T-cell (primary cell): ENCODE data around the gene SLK. TPM values are rescaled to one million over a fixed set of nuclear protein-coding genes. Genes with fewer than 3 reads are reported as not detected.

Source experiments
- ATAC-seq, 4 experiments: fragments of 200-7000 bp in 3 of 4; fragments of 150-1000 bp in 1 of 4; cut with Tn5 transposase; replicated peaks in 1 of 4; 1 replicate in 3 of 4; 2 replicates in 1 of 4; pipeline ENCODE4 v1.10.0; 2021; ENCODE audit warnings: moderate library complexity in 3 of 4, mild to moderate bottlenecking in 2 of 4, moderate number of reproducible peaks in 1 of 4
- CTCF ChIA-PET, 2 donors: fragments of 300-600 bp; sonication (Branson Sonifier 250); formaldehyde crosslinking; loops; one replicate each; lab custom pipeline; 2022; ENCODE audit warnings: antibody characterized with exemption in 2 of 2; lab: Charles Lee
- POLR2A ChIA-PET, 2 donors: fragments of 300-600 bp; sonication (Branson Sonifier 250); formaldehyde crosslinking; loops; one replicate each; lab custom pipeline; 2022; ENCODE audit warnings: antibody characterized with exemption in 2 of 2; lab: Charles Lee
- DNase-seq, 35 experiments: peaks; one replicate each; pipeline versions ENCODE4 v3.0.0 to v3.0.0-alpha.2; 2013 to 2023
- H3K27ac ChIP-seq: one replicate; pipeline ENCODE4 v1.5.1; 2013; ENCODE audit warnings: low read length
- H3K27me3 ChIP-seq, 2 experiments: replicated peaks in 1 of 2; 1 replicate in 1 of 2; 2 replicates in 1 of 2; pipeline versions ENCODE4 v1.6.1 to v1.7.0; 2013; ENCODE audit warnings: low read length in 1 of 2, mixed read lengths in 1 of 2; ENCODE audit not compliant: control insufficient read depth in 2 of 2, insufficient read depth in 2 of 2; ENCODE audit errors: extremely low read depth in 1 of 2
- H3K36me3 ChIP-seq, 2 donors: 1 replicate in 1 of 2; 2 replicates in 1 of 2; pipeline versions ENCODE4 v1.6.1 to v1.7.0; 2013; ENCODE audit warnings: low read length in 1 of 2; ENCODE audit not compliant: control insufficient read depth in 2 of 2, insufficient read depth in 1 of 2; ENCODE audit errors: extremely low read depth in 1 of 2
- H3K4me1 ChIP-seq, 2 experiments: 1 replicate in 1 of 2; 2 replicates in 1 of 2; pipeline versions ENCODE4 v1.6.1 to v1.7.0; 2013; ENCODE audit warnings: low read length in 2 of 2, mixed read lengths in 1 of 2; ENCODE audit not compliant: insufficient read depth in 2 of 2, control insufficient read depth in 1 of 2; ENCODE audit errors: extremely low read depth in 1 of 2
- H3K4me3 ChIP-seq, 2 donors: 1 replicate in 1 of 2; 2 replicates in 1 of 2; pipeline versions ENCODE4 v1.5.1 to v1.7.0; 2013; ENCODE audit warnings: mild to moderate bottlenecking in 2 of 2, low read length in 1 of 2, moderate library complexity in 1 of 2; ENCODE audit not compliant: control insufficient read depth in 1 of 2; ENCODE audit errors: extremely low read depth in 1 of 2
- H3K9me3 ChIP-seq: 2 replicates; pipeline ENCODE4 v1.7.0; 2013
- H3K27ac Mint-ChIP-seq, 2 donors: one replicate each; pipeline ENCODE4 v1.8.0; 2020 to 2021; ENCODE audit warnings: mild to moderate bottlenecking in 2 of 2, mixed read lengths in 2 of 2
- H3K27me3 Mint-ChIP-seq, 2 donors: one replicate each; pipeline ENCODE4 v1.8.0; 2021 to 2022; ENCODE audit warnings: mixed read lengths in 2 of 2
- H3K36me3 Mint-ChIP-seq: one replicate; pipeline ENCODE4 v1.8.0; 2021; ENCODE audit warnings: mixed read lengths
- H3K4me1 Mint-ChIP-seq, 3 donors: one replicate each; pipeline ENCODE4 v1.8.0; 2020 to 2022; ENCODE audit warnings: mixed read lengths in 3 of 3, mild to moderate bottlenecking in 1 of 3
- H3K4me3 Mint-ChIP-seq, 3 donors: one replicate each; pipeline ENCODE4 v1.8.0; 2020 to 2022; ENCODE audit warnings: mild to moderate bottlenecking in 3 of 3, mixed read lengths in 3 of 3, moderate library complexity in 3 of 3
- H3K9me3 Mint-ChIP-seq, 3 donors: one replicate each; pipeline ENCODE4 v1.8.0; 2020 to 2022; ENCODE audit warnings: mixed read lengths in 3 of 3
- WGBS: methylation state at CpG from one replicate; pipeline ENCODE4 v1.1.5; 2013; ENCODE audit warnings: missing lambda C conversion rate; ENCODE audit not compliant: insufficient coverage; 5-methylcytosine and 5-hydroxymethylcytosine counted together
- total RNA-seq, 35 experiments: library from RNA in 6 of 35; stranded (reverse) in 6 of 35; fragments of 120-200 nt in 1 of 35; gene quantifications; one replicate each; pipeline versions ENCODE4 v1.2.1 to v1.2.4 and lab custom pipeline; 2013 to 2026

SLK gene
- total RNA-seq (10 to 100 TPM; 20.9 to 30.4 (median 27.3) TPM), total RNA-seq (lab: John Stamatoyannopoulos, UW) (113 to 209 (median 149) reads per million in 29 experiments)
- total RNA-seq (2013), result 45.3 TPM

DNA sequence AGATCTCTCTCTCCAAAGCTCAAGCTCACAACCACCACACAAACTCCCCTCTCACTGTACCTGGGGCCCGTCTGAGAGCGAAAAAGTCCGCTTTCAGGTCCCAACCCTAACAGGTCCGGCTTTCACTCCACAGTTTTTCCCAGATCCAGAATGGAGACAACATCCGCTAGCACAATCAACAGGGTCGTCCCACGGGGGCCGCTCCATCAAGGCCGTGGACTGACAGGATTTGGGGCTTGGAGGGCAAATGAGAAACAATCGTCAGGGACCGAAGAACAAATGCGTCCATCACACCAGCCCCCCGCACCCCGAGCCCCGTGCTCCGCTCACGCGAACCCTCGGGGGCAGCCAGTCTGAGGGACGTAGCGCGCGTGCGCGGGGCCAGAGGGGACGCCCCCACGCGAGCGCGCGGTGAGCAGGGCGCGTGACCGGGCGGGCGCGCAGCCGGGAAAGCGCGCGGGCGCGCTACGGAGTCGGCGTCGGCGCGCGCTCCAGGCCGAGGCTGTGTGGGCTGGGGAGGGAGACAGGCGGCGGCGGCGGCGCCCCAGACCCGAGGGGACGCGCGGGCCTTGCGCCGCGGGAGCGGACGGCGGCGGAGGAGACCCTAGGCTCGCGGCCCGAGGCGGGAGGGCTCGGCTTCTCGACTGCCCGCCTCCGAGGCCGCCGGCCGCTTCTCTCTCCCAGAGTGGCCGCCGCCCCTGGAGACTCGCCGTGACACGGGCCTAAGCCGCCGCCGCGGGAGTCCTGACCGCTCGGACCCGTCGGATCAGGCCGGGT, at the start of gene SLK:
Gene SLK, plus strand, starts transcription at position 470 of the 777 bp plus-strand sequence. CDS start 606 bp downstream, outside the sequence.
- Histone ChIP-seq H3K27ac (peak within 1 kb of the TSS; percentile 82), H3K9me3 (no peaks in the 10 kb centered on the region), H3K4me1 (peaks cover 20 to 26% of the 10 kb centered on the region in 2 experiments), H3K36me3 (no peaks in the 10 kb centered on the region), H3K27me3 (no peaks in the 10 kb centered on the region), H3K4me3 (peak within 1 kb of the TSS; percentile 89 to 90)
- WGBS, result under 1% methylated on average over 91 of the region's 92 CpGs
- ATAC-seq (peak; percentile 85 to 92 (median 90)), DNase-seq (peak; percentile 64 to 94 (median 76))
- Mint-ChIP-seq H3K4me3 (peak within 1 kb of the TSS; percentile 93 to 97 (median 95)), H3K27ac (peak within 1 kb of the TSS; percentile 92 to 93), H3K4me1 (peaks cover 38 to 48% (median 40%) of the 10 kb centered on the region in 3 donors), H3K9me3 (no peaks in the 10 kb centered on the region), H3K27me3 (no peaks in the 10 kb centered on the region), H3K36me3 (no peaks in the 10 kb centered on the region)
- CTCF ChIA-PET, result interaction anchor here (0.6 to 1.2 kb wide), 3 partner anchors 29 to 155 kb away, joined by 3 to 4 read pairs (median 3); partner anchors contain the start of gene SFR1 (in 1 of the 2)
- POLR2A ChIA-PET, result no interaction called here

DNA sequence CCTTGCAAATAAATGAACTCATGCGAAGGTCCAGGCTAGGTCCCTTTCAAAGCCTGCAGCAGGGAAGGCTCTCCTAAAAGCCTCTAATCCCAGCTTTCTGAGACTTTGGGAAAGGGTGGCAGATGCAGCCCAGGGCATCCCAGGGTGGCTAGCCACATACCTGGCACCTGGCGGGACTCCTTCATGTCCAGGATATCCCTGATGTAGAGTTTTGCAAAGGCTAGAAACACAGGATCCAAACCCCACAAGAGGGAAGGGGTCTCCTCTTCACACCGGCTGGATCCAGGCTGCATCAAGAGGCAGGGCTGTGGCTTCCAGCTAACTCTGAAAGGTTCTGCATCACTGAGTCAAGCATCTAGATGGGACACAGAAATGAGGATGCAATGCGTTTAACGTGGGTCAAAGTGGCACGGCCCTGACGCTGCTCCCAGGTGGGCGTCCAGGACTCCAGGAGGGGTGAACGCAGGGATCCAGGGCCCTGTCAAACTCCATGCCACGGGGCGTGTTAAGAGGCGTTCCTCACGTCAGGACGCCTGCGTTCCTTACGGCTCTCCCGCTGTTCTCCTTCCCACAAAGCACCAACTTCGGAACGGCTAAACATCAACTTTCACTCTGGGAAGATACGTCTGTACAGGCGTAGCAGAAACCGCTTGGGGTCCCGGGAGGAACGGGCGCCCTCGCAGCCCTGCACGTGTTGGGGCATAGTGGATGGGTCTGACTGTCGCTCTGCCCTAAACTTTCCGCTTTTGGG, 49.5 kb upstream of the SLK start:
- peaks cover 0 to 4% of the 10 kb centered on the region in 2 donors for H3K36me3 ChIP-seq
- Mint-ChIP-seq H3K36me3 (peaks cover 18% of the 10 kb centered on the region), H3K27me3 (no peaks in the 10 kb centered on the region), H3K4me1 (peaks cover 46 to 50% (median 47%) of the 10 kb centered on the region in 3 donors), H3K27ac (peak overlapping the region; percentile 96 to 99), H3K4me3 (peak overlapping the region; percentile 93 to 98 (median 94)), H3K9me3 (peaks cover 0 to 6% (median 2%) of the 10 kb centered on the region in 3 donors)
- peak overlapping the region; percentile 84 for H3K27ac ChIP-seq
- H3K27me3 ChIP-seq, result no peaks in the 10 kb centered on the region
- H3K4me3 ChIP-seq, result peak overlapping the region; percentile 90 to 91
- peak in 1 of 35 experiments; percentile 26 for DNase-seq
- peaks cover 27 to 49% of the 10 kb centered on the region in 2 experiments for H3K4me1 ChIP-seq
- peak; percentile 4 to 8 (median 6) for ATAC-seq
- 0% methylated on average over 25 of the region's 29 CpGs for WGBS
- H3K9me3 ChIP-seq, result no peaks in the 10 kb centered on the region
- ChIA-PET CTCF (interaction anchor here in 1 of 2 donors (0.7 to 2.4 kb wide), 4 partner anchors 9 to 340 kb away, joined by 3 to 15 read pairs (median 10); no protein-coding TSS in a partner anchor), POLR2A (interaction anchor here in 1 of 2 donors (0.7 kb wide), 1 partner anchor 16 kb away, joined by 3 read pairs; no protein-coding TSS in a partner anchor)

DNA sequence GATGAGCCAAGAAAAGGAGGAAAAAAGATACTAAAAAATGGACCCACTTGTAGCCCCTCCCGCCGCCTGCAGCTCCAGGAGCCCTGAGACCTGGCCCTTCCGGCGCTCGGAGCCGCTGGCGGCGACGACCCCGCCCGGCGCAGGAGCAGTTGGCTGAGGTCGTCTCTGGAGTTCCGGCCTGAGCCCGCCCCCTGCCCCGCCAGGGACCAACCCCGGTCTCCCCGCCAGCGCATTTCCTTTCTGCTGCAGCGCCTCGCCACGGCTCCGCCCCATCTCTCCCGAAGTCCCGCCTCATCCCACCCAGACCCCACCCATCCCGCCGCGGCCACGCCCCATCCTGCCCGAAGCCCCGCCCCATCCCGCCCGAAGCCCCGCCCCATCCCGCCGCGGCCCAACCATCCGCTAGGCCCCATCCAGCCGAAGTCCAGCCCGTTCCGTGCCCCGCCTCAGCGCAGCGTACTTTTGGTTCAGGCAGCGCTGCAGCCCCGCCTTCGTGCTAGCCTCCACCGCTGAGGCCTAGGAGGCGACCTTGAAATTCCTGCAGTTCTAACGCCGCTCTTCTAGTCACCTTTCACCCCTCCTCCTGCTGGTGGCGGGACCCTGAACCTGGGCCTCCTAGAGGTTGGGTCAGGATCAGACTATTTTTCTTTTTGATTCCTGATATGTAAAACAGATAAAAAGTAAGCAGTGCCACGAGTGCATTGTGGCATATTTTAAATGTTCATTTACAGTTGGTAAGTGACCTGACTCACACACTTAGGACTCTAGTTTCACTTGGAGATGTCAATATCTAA, 48.7 kb upstream of the SLK start, which contains the start of gene STN1:
Gene STN1, minus strand, starts transcription at position 132 of the 794 bp plus-strand sequence. CDS start 590 bp downstream, outside the sequence.
- peaks cover 23 to 43% of the 10 kb centered on the region in 2 experiments for H3K4me1 ChIP-seq
- H3K27ac Mint-ChIP-seq, result peak within 1 kb of the TSS; percentile 96 to 99
- H3K36me3 Mint-ChIP-seq, result peaks cover 11% of the 10 kb centered on the region
- peak; percentile 88 to 96 (median 93) for DNase-seq
- peaks cover 0 to 6% (median 2%) of the 10 kb centered on the region in 3 donors for H3K9me3 Mint-ChIP-seq
- H3K27me3 ChIP-seq, result no peaks in the 10 kb centered on the region
- peak within 1 kb of the TSS; percentile 85 for H3K27ac ChIP-seq
- ChIA-PET CTCF (interaction anchor here in 1 of 2 donors (2.4 kb wide), 1 partner anchor 30 kb away, joined by 15 read pairs; no protein-coding TSS in a partner anchor), POLR2A (interaction anchor here (0.6 to 1.1 kb wide), 3 partner anchors 15 to 305 kb away, joined by 3 to 8 read pairs (median 3); no protein-coding TSS in a partner anchor)
- peak within 1 kb of the TSS; percentile 93 to 98 (median 94) for H3K4me3 Mint-ChIP-seq
- H3K4me3 ChIP-seq, result peak within 1 kb of the TSS; percentile 90 to 91
- no peaks in the 10 kb centered on the region for H3K9me3 ChIP-seq
- ATAC-seq, result peak; percentile 94 to 95 (median 94)
- WGBS, result 0% methylated on average over 41 of the region's 53 CpGs
- peaks cover 0 to 4% of the 10 kb centered on the region in 2 donors for H3K36me3 ChIP-seq
- H3K4me1 Mint-ChIP-seq, result peaks cover 38 to 42% (median 39%) of the 10 kb centered on the region in 3 donors
- H3K27me3 Mint-ChIP-seq, result no peaks in the 10 kb centered on the region

DNA sequence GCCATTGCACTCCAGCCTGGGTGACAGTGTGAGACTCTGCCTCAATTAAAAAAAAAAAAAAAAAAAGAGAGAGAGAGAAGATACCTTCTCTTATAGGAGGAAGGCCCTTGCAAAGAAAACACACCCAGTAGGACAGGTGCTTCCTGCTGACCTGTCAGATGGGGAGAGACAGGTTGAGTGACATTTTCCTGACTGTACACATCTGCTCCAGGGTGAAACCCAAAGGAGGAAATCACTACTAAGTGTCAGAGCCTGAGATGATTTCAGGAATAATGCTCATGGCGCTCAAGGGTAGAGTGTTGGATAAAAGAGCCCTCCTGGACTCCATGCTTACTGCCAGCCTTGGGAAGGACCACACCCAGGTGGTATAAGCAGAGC, 47.3 kb upstream of the SLK start:
- H3K36me3 ChIP-seq, result peaks cover 0 to 4% of the 10 kb centered on the region in 2 donors
- 88% methylated on average over 1 of the region's 1 CpG for WGBS
- ChIA-PET POLR2A (interaction anchor here in 1 of 2 donors (1.1 kb wide), 1 partner anchor 18 kb away, joined by 8 read pairs; no protein-coding TSS in a partner anchor), CTCF (interaction anchor here (0.5 to 0.8 kb wide), 2 partner anchors 27 to 32 kb away, joined by 3 to 4 read pairs; no protein-coding TSS in a partner anchor)
- no peak overlapping the region for H3K4me3 ChIP-seq
- DNase-seq, result no peak
- Mint-ChIP-seq H3K27ac (peak overlapping the region in 1 of 2 donors; percentile 56), H3K9me3 (peaks cover 0 to 6% (median 2%) of the 10 kb centered on the region in 3 donors), H3K4me1 (peaks cover 31 to 32% (median 32%) of the 10 kb centered on the region in 3 donors), H3K4me3 (no peak overlapping the region), H3K36me3 (peaks cover 9% of the 10 kb centered on the region), H3K27me3 (no peaks in the 10 kb centered on the region)
- no peaks in the 10 kb centered on the region for H3K9me3 ChIP-seq
- no peak for ATAC-seq
- H3K27ac ChIP-seq, result no peak overlapping the region
- peaks cover 20 to 35% of the 10 kb centered on the region in 2 experiments for H3K4me1 ChIP-seq
- H3K27me3 ChIP-seq, result no peaks in the 10 kb centered on the region

DNA sequence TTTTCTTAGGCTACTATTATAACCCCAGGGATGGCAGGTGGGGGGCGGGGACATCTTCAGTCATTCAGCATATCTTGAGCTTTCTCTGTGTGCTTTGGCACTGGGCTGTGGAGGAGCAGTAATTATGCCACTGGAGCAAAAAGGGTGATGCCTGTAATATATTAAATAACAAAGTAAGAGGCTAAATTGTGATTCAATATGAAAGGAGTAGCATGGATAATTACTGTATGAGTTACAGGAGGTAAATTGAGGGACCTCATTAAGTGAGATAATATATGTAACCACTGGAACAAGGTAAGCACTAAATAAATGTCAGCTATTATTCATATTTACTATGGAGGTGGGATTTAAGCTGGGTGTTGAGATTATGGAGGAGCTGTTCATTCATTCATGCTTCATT, 45.7 kb upstream of the SLK start:
- Mint-ChIP-seq H3K36me3 (no peaks in the 10 kb centered on the region), H3K9me3 (no peaks in the 10 kb centered on the region)

More for the DNA sequence above, 45.7 kb upstream of the SLK start:
- no CpG with 5 or more reads among the region's 1 CpG for WGBS
- Histone ChIP-seq H3K27me3 (no peaks in the 10 kb centered on the region), H3K27ac (no peak overlapping the region), H3K36me3 (no peaks in the 10 kb centered on the region), H3K4me1 (peaks cover 16 to 23% of the 10 kb centered on the region in 2 experiments), H3K9me3 (no peaks in the 10 kb centered on the region), H3K4me3 (no peak overlapping the region)
- DNase-seq, result no peak
- H3K27ac Mint-ChIP-seq, result no peak overlapping the region
- no peak for ATAC-seq
- ChIA-PET POLR2A (interaction anchor here (0.6 to 1.1 kb wide), 4 partner anchors 10 to 107 kb away, joined by 3 to 7 read pairs (median 4); no protein-coding TSS in a partner anchor), CTCF (interaction anchor here (1.0 to 1.1 kb wide), 2 partner anchors 19 to 201 kb away, joined by 3 to 4 read pairs; no protein-coding TSS in a partner anchor)
- peaks cover 15 to 19% (median 16%) of the 10 kb centered on the region in 3 donors for H3K4me1 Mint-ChIP-seq
- H3K4me3 Mint-ChIP-seq, result no peak overlapping the region
- peaks cover 0 to under 1% of the 10 kb centered on the region in 2 donors for H3K27me3 Mint-ChIP-seq
